C4-2B (cell line): Measurements from ENCODE around the gene CYP8B1.
"Not testable (repeated sequence)": the region's sequence is repeated elsewhere in the genome, so short reads cannot be mapped to it uniquely, and the experiment has no call there.

Experiments used
- H3K27ac ChIP-seq: fragments of 450-650 bp; 2 replicates; pipeline ENCODE4 v1.5.1; 2017
- ZFX ChIP-seq: fragments of 450-650 bp; IDR thresholded peaks from 2 replicates; pipeline ENCODE4 v1.6.1; 2017
- TF ChIP-seq, protein P1 (sequence below): fragments of 450-650 bp; conservative IDR thresholded peaks from 2 replicates; pipeline ENCODE4 v1.5.1; 2017; ENCODE audit warnings: mild to moderate bottlenecking

Gene CYP8B1

DNA sequence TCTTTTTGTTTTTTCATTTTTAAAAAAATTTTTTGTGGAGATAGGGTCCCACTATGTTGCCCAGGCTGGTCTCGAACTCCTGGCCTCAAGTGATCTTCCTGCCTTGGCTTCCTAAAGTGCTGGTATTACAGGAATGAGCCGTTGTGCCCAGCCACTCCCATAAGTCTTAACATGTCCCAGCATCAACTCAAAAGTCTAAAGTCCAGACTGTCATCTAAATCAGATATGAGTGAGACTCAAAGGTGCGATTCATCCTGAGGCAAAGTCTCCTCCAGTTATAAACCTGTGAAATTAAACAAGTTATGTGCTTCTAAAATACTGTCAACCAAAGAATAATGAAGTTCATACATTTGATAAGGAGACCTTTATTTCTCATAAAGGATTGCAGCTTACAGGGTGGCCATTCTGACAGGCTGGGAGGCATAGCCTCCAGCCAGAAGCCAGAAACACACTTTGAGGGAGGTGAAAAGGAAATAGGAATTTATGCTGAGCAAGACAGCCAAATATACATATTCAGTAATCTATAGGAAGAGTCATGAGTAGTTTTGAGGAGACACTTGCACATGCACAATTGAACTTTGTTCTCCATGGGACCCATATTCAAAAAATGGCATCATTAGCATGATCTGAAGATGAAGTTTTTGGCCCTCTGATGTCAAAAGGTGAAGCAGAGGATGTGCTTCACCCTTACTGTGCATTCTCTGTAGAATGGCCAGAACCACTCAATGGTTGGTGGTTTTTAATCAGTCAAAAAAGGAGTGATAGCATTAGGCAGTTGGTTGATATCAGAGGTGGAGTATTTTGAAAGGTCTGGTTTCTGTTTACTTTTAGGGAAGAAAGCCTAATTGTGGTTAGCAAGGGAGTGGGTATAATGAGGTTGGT lies 19.3 kb upstream of the CYP8B1 start:
- no peak overlapping the region for H3K27ac ChIP-seq
- TF ChIP-seq, protein P1, sequence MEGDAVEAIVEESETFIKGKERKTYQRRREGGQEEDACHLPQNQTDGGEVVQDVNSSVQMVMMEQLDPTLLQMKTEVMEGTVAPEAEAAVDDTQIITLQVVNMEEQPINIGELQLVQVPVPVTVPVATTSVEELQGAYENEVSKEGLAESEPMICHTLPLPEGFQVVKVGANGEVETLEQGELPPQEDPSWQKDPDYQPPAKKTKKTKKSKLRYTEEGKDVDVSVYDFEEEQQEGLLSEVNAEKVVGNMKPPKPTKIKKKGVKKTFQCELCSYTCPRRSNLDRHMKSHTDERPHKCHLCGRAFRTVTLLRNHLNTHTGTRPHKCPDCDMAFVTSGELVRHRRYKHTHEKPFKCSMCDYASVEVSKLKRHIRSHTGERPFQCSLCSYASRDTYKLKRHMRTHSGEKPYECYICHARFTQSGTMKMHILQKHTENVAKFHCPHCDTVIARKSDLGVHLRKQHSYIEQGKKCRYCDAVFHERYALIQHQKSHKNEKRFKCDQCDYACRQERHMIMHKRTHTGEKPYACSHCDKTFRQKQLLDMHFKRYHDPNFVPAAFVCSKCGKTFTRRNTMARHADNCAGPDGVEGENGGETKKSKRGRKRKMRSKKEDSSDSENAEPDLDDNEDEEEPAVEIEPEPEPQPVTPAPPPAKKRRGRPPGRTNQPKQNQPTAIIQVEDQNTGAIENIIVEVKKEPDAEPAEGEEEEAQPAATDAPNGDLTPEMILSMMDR, result no peak
- no peak for TF ChIP-seq ZFX

DNA sequence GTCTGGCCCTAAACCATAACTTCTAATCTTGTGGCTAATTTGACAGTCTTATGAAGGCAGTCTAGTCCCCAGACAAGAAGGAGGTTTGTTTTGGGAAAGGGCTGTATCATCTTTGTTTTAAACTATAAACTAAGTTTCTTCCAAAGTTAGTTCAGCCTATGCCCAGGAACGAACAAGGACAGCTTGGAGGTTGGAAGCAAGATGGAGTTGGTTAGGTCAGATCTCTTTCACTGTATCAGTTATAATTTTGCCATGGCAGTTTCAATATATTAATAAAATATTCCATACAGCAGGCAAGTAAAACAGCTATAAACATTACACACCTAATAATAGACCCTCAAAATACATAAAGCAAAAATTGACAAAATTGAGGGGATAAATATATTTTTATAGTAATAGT lies 17.1 kb upstream of the CYP8B1 start:
- no peak overlapping the region for H3K27ac ChIP-seq
- no peak for TF ChIP-seq ZFX
- TF ChIP-seq, protein P1, result no peak

DNA sequence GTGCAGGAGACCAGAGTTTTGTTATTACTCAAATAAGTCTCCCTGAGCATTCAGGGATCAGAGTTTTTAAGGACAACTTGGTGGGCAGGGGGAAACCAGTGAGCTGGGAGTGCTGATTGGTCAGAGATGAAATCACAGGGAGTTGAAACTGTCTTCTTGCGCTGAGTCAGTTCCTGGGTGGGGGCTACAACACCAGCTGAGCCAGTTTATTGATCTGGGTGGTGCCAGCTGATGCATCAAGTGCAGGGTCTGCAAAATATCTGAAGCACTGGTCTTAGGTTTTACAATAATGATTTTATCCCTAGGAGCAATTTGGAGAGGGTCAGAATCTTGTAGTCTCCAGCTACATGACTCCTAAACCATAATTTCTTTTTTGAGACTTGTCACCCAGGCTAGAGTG lies 16.5 kb upstream of the CYP8B1 start:
- TF ChIP-seq, protein P1, result no peak
- no peak for TF ChIP-seq ZFX
- no peak overlapping the region for H3K27ac ChIP-seq

DNA sequence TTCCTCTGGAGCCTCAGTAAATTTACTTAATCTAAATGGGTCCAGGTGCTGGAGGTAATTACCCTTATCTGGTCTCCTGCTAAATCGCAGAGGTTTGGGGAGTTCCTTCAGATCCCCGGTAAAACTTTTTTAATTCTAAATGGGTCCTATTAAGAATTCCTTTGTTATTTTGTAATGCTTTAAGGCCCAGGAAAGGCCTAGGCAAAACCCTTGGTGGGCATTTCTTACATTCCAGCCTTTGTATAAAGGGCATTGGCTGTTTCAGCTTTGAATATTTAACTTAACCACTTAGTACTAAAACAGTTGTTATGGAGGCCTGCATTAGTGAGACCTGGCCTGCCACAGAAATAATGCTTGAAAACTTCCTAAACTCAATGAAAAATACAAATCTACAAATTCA lies 15.4 kb upstream of the CYP8B1 start:
- TF ChIP-seq ZFX, result no peak
- TF ChIP-seq, protein P1, result no peak
- H3K27ac ChIP-seq, result no peak overlapping the region

DNA sequence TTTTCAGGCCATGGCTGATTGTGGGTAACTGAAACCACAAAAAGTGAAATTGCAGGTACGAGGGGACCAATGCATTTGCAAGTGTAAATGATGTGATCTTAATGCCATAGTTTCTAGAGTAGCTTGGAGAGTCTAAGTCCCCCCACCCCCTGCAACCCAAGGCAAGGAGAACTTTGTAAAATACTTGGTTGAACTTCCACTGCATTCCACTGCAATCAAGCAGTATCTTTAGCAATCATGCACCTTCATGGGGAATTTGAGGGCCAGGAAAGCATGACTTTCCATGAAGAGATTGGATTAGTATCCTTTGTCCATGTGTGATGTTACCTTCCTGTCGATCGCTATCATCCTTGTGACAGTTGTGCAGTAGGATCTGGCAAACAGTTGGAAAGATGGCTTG lies 11.4 kb upstream of the CYP8B1 start:
- TF ChIP-seq, protein P1, result no peak
- no peak for TF ChIP-seq ZFX
- H3K27ac ChIP-seq, result no peak overlapping the region

DNA sequence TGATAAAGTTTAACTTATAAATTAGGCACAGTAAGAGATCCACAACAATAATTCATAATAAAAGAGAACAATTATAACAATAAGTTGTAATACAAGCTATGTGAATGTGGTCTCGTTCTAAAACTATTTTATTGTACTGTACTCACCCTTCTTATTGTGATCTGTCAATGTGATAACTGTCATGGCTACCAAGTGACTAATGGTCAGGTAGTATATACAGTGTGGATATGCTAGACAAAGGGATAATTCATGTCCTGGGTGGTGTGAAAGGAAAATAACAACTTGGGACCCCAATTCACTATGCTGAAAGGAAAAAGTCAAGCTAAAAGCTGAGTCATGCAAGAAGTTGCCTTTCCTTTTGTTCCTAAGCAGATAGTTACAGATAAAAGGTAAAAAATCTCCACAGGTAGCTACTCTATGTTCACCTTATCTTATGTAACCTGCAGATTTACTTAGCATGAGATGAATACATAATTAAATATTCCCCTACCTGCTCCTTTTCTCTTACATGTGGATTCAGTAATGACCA lies 10.7 kb upstream of the CYP8B1 start:
- no peak overlapping the region for H3K27ac ChIP-seq
- TF ChIP-seq, protein P1, result no peak
- TF ChIP-seq ZFX, result no peak

DNA sequence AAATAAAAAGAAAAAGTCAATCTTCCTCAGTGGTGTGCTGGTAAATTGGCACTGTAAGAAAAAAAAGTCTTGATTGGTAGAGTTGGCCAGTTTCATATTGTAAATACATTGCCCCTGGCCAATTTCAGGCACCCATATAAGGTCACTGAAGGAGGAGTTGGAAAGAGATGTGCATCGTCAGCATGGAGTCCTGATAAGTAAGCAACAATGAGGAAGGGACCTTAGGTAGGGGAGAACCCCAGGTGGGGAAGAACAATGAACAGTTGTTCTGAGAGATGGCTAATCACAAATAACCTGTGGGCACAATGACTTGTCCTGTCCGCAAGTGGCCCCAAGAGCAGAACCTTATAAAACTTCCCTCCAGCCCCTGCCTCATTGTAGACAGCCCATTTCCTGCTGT lies 8.6 kb upstream of the CYP8B1 start:
- H3K27ac ChIP-seq, result no peak overlapping the region
- TF ChIP-seq, protein P1, result no peak
- TF ChIP-seq ZFX, result no peak

DNA sequence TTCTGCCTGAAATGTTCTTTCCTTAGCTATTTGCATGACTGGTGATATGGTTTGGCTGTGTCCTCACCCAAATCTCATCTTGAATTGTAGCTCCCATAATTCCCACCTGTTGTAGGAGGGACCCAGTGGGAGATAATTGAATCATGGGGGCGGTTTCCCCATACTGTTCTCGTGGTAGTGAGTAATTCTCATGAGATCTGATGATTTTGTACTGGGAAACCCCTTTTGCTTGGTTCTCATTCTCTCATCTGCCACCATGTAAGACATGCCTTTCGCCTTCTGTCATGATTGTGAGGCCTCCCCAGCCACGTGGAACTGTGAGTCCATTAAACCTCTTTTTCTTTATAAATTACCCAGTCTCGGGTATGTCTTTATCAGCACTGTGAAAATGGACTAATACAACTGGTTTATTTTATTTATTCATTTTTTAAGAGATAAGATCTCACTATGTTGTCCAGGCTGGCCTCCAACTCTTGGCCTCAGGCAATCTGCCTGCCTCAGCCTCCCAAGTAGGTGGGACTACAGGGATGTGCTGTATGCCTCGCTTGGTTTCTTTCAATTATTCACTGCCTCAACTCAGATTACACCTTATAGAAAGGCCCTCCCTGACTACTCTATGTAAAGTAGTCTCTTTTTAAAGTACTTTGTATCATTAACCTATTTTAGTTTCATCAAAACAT lies 7.7 kb upstream of the CYP8B1 start:
- H3K27ac ChIP-seq, result not testable (repeated sequence)
